ENCODE results near the gene RNASE11. TPM values are rescaled to one million over a fixed set of nuclear protein-coding genes. Genes with fewer than 3 reads are reported as not detected.

RNASE11 gene
- polyA plus RNA-seq, 1 of the 3 experiments (the other 2 are of a cell fraction), result not detected

DNA sequence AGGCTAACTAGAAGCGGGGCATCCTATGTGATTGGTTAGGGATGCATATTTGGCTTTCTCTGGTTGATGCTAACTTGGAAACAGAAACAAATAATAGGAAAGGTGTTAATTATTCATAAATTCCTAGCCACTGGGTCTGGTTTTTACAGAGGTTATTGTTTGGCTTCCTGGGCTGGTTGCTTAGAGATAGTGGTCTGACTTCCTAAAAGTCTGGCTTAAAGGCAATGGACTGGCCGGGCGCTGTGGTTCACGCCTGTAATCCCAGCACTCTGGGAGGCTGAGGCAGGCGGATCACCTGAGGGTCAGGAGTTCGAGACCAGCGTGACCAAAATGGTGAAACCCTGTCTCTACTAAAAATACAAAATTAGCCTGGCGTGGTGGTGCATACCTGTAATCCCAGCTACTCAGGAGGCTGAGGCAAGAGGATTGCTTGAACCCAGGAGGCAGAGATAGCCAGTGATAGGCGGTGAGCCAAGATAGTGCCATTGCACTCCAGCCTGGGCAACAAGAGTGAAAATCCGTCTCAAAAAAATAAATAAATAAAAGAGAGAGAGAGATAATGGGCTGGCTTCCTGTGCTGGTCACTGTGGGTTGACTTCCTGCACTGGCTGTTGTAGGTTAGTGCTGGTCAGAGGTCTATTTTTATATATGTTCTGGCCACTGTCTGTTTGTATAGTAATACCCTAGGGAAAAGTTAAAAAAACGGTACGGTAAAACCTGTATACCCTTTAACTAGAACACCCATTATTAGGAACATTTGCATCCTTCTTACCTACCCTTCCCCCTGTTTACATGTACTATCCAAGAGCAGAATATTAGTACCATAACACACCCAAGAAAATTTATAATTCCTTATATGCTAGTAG lies 29.6 kb upstream of the RNASE11 start (continued):
- TF ChIP-seq CHD2 (IDR thresholded peaks at IDR 0.05; ENCODE audit: low read length, partially characterized antibody), result no peak

DNA sequence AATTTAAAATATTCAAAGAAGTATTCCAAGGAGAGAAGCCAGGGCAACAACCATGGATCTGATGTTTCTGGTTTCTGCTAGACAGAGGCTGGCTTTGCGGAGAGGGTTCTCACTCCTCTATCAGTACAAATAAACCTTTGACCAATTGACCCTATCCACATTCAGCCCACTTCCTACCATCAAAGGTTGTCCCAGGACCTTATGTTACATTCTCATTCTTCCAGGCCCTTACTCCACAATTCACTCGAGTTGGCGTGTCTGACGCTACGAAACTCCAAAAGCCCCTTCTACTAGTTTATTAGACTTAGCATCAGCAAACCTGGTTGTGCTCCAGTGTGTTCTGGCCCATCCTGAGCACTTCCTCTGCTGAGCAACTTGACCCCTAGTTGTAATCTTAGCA lies 28.2 kb upstream of the RNASE11 start:
- Histone ChIP-seq H3K27ac (ENCODE audit: low read depth in 2 of 2, low read length in 1 of 2) (no peak overlapping the region), H2AFZ (ENCODE audit: low read depth) (no peak overlapping the region), H3K27me3 (ENCODE audit: insufficient read depth) (0 out of 2 replicates have a peak, but pooled peaks cover under 1% of the 10 kb centered on the region), H3K9me2 (no peaks in the 10 kb centered on the region), H3K4me2 (no peak overlapping the region), H3K36me3 (replicated peaks in 1 of 2; ENCODE audit: control insufficient read depth in 1 of 2, insufficient read depth in 2 of 2, low read length in 1 of 2) (no peaks in the 10 kb centered on the region), H4K20me1 (ENCODE audit: insufficient read depth) (peaks cover 6% of the 10 kb centered on the region), H3K4me3 (ENCODE audit: low read depth in 2 of 2, low read length in 1 of 2) (no peak overlapping the region), H3K79me2 (ENCODE audit: insufficient read depth) (no peaks in the 10 kb centered on the region), H3K4me1 (ENCODE audit: control insufficient read depth in 1 of 2, insufficient read depth in 2 of 2, low read depth in 1 of 2, low read length in 1 of 2) (no peaks in the 10 kb centered on the region; a peak in 2 of 4 replicates), H3F3A (replicated peaks; ENCODE audit: insufficient read depth) (peaks cover 26% of the 10 kb centered on the region), H3K9ac (no peak overlapping the region), H3K9me3 (no peaks in the 10 kb centered on the region)
- 66% methylated on average over 5 of the region's 5 CpGs for WGBS (ENCODE audit: low lambda C conversion rate)
- TF ChIP-seq RCOR1 (IDR thresholded peaks at IDR 0.05; ENCODE audit: low read length) (no peak), FOSL2 (IDR thresholded peaks at IDR 0.05; ENCODE audit: borderline replicate concordance, low read depth) (no peak), CHD2 (IDR thresholded peaks at IDR 0.05; ENCODE audit: low read length, partially characterized antibody) (no peak), GABPA (IDR thresholded peaks at IDR 0.05; ENCODE audit: low read depth) (no peak), SIN3A (IDR thresholded peaks at IDR 0.05; ENCODE audit: borderline replicate concordance, low read depth, low read length) (no peak), YY1 (IDR thresholded peaks at IDR 0.05; ENCODE audit: low read depth) (no peak), TAF1 (IDR thresholded peaks at IDR 0.05; ENCODE audit: borderline replicate concordance, low read depth, low read length) (no peak), TEAD4 (IDR thresholded peaks at IDR 0.05; ENCODE audit: borderline replicate concordance, insufficient read depth) (no peak), RAD21 (IDR thresholded peaks at IDR 0.05; ENCODE audit: low read length) (no peak), SMC3 (IDR thresholded peaks at IDR 0.05; ENCODE audit: low read depth, low read length) (no peak), NRF1 (IDR thresholded peaks at IDR 0.05; ENCODE audit: low read depth, low read length) (no peak), JUND (IDR thresholded peaks at IDR 0.05) (no peak), ELF1 (IDR thresholded peaks at IDR 0.05) (no peak), EZH2phosphoT487 (IDR thresholded peaks at IDR 0.05; ENCODE audit: borderline replicate concordance, low read depth) (no peak), EP300 (IDR thresholded peaks at IDR 0.05; ENCODE audit: borderline replicate concordance in 1 of 2, low read depth in 1 of 2, low read length in 1 of 2) (no peak)
- TF ChIP-seq, protein P1, sequence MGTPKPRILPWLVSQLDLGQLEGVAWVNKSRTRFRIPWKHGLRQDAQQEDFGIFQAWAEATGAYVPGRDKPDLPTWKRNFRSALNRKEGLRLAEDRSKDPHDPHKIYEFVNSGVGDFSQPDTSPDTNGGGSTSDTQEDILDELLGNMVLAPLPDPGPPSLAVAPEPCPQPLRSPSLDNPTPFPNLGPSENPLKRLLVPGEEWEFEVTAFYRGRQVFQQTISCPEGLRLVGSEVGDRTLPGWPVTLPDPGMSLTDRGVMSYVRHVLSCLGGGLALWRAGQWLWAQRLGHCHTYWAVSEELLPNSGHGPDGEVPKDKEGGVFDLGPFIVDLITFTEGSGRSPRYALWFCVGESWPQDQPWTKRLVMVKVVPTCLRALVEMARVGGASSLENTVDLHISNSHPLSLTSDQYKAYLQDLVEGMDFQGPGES (IDR thresholded peaks at IDR 0.05; ENCODE audit: low read depth, low read length), result no peak
- TF ChIP-seq, protein P2, sequence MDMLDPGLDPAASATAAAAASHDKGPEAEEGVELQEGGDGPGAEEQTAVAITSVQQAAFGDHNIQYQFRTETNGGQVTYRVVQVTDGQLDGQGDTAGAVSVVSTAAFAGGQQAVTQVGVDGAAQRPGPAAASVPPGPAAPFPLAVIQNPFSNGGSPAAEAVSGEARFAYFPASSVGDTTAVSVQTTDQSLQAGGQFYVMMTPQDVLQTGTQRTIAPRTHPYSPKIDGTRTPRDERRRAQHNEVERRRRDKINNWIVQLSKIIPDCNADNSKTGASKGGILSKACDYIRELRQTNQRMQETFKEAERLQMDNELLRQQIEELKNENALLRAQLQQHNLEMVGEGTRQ (IDR thresholded peaks at IDR 0.05; ENCODE audit: borderline replicate concordance, low read depth, low read length), result no peak
- TF ChIP-seq, protein P3, sequence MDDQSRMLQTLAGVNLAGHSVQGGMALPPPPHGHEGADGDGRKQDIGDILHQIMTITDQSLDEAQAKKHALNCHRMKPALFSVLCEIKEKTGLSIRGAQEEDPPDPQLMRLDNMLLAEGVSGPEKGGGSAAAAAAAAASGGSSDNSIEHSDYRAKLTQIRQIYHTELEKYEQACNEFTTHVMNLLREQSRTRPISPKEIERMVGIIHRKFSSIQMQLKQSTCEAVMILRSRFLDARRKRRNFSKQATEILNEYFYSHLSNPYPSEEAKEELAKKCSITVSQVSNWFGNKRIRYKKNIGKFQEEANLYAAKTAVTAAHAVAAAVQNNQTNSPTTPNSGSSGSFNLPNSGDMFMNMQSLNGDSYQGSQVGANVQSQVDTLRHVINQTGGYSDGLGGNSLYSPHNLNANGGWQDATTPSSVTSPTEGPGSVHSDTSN (IDR thresholded peaks at IDR 0.05), result no peak
- CTCF ChIA-PET, result no interaction called here
- no peak for DNase-seq
- POLR2A ChIA-PET, result no interaction called here

Data from SK-N-SH (cell line).